T-helper 2 cell treated with Interferon-gamma antibody and Interleukin-4, amounts not matched to agents 100 ng/mL and 5 ng/mL, for 36 hours (primary cell): ENCODE results near the gene CLEC18B. TPM values are rescaled to one million over a fixed set of nuclear protein-coding genes. Genes with fewer than 3 reads are reported as not detected.
"Not testable (repeated sequence)": the region's sequence is repeated elsewhere in the genome, so short reads cannot be mapped to it uniquely, and the experiment has no call there.

Experiments used
- intact Hi-C: fragments of 100-400 bp; cut with micrococcal nuclease; formaldehyde crosslinking; loops from one replicate; pipeline ENCODE4 v1.15.1; 2023
- total RNA-seq: library from RNA; stranded (reverse); gene quantifications from 2 replicates; pipeline ENCODE4 v1.2.3, GENCODE V29; 2022

CLEC18B gene
- 0.57 and 1.5 TPM in 2 replicates for total RNA-seq

- intact Hi-C loops: not testable (repeated sequence)
These were observed at the start of gene CLEC18B for GRCh38 chr16:74420612-74421481. Gene CLEC18B (minus strand): TSS chr16:74421478. CDS start chr16:74421270, 208 bp downstream.

- intact Hi-C loops: loop anchor here (10.0 kb wide), 1 partner anchor 135 kb away; the partner anchor contains the start of gene GLG1
These were observed 48.7 kb upstream of the CLEC18B start for GRCh38 chr16:74469946-74470478.

GRCh38 chr16:74468807-74469525 lies 47.7 kb upstream of the CLEC18B start:
- intact Hi-C loops: loop anchor here (10.0 kb wide), 1 partner anchor 136 kb away; the partner anchor contains the start of gene GLG1

DNA sequence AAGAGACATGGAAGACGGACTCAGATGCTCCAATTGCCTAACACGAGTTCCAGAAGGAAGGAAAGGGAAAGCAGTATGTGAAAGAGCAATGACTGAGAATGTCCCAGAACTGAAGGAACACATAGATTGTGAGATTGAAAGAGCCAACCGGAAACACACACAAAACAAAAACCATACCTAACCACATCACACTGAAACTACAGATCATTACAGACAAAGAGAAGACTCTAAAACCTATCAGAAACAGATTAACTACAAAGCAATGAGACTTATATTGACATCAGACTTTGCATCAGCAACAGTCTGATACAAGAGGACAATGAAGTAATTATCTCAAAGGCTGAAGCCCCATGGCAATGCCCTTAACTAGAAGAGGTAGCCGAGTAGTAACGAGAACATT lies 45.6 kb upstream of the CLEC18B start:
- intact Hi-C loops: loop anchor here (10.0 kb wide), 1 partner anchor 138 kb away; the partner anchor contains the start of gene GLG1

GRCh38 chr16:74465851-74466685 lies 44.8 kb upstream of the CLEC18B start:
- intact Hi-C loops: loop anchor here (10.0 kb wide), 1 partner anchor 139 kb away; the partner anchor contains the start of gene GLG1

- intact Hi-C loops: loop anchor here (10.0 kb wide), 1 partner anchor 140 kb away; the partner anchor contains the start of gene GLG1
These were observed 44.0 kb upstream of the CLEC18B start for GRCh38 chr16:74465281-74465680.

DNA sequence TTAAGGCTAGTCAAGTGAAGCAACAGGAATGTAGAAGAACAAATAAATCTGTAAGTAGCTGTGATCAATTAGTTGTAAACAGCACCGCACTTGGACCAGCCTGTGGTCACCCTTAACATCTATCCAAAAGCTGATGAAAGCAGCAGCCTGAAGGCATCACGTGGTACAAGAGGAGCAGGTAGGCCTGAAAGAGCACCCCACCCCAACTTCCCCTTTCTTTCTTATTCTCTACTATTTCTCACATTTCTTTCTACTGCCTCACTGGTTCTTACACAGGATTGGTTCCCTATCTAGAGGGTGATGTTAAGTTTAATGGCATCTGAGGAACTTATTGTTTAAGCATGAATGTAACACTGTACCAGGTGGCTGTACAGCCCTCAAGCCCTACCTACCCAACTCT lies 42.6 kb upstream of the CLEC18B start:
- intact Hi-C loops: loop anchor here (10.0 kb wide), 1 partner anchor 141 kb away; the partner anchor contains the start of gene GLG1

DNA sequence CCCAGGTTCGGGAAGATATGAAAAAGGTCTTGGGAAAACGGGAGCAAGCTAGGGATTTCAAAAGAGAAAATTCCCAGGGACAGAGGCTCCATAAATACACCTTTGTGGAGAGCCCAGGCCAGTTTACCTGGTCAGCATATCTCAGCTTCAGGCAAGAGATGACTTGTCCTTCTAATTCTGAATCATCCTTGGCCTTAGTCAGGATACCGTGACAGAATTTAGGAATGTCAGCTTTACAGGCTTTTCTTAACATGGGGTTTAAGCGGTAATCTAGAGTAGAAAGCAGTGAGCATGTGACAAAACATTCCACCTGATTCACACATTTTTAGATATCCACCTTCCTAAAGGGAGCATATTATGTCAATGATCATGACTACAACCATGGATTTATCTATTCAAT lies 41.1 kb upstream of the CLEC18B start:
- intact Hi-C loops: loop anchor here (10.0 kb wide), 1 partner anchor 142 kb away; the partner anchor contains the start of gene GLG1

DNA sequence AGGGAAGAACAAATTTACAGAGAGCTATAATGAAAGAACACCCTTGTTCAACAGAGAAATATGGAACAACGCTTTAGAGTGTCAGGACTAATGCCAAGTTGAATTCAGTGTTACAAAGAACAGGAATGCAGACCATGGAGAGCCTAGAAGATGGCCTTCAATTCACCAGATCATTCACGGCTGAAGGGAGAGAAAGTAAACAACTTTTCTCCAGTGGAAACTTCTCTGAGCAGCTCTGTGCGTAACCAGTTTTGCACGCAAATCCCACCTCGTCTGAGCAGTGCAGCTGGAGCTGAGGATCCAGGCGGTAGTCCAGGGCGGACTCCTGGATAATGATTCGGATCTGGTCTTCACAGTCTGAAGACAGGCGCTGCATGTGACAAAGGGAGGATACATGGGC lies 40.5 kb upstream of the CLEC18B start:
- intact Hi-C loops: loop anchor here (10.0 kb wide), 1 partner anchor 143 kb away; the partner anchor contains the start of gene GLG1

DNA sequence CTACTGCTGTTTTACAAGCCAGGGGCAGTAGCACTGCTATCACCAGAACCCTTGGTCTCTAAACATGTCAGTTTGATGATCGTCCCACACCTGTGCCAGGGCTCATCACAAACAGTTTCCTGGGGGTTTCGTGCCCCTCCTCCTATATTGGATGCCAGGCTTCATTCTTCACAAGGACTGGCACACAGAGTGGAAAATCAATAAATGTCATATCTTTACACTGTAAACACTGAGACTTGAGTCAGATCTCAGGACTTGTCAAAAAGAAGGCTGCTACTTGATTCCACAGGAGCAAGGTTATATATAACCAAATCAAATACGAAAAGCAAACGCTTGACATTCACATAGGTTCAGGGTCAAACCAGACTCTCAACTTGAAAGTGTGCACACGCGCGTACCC lies 39.3 kb upstream of the CLEC18B start:
- intact Hi-C loops: loop anchor here (10.0 kb wide), 1 partner anchor 144 kb away; the partner anchor contains the start of gene GLG1

DNA sequence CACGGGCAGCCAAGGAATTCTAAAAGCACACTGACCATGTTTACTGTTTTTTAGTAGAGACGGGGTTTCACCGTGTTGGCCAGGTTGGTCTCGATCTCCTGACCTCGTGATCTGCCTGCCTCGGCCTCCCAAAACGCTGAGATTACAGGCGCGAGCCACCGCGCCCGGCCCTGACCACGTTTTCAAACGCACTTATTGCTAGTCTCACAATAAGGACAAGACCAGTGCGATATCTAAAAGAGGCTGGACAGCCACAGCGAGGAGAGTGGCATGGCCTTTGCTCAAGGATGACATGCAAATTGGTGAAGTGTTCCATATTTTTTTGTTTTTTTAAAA lies 35.0 kb upstream of the CLEC18B start:
- intact Hi-C loops: no loop called here

DNA sequence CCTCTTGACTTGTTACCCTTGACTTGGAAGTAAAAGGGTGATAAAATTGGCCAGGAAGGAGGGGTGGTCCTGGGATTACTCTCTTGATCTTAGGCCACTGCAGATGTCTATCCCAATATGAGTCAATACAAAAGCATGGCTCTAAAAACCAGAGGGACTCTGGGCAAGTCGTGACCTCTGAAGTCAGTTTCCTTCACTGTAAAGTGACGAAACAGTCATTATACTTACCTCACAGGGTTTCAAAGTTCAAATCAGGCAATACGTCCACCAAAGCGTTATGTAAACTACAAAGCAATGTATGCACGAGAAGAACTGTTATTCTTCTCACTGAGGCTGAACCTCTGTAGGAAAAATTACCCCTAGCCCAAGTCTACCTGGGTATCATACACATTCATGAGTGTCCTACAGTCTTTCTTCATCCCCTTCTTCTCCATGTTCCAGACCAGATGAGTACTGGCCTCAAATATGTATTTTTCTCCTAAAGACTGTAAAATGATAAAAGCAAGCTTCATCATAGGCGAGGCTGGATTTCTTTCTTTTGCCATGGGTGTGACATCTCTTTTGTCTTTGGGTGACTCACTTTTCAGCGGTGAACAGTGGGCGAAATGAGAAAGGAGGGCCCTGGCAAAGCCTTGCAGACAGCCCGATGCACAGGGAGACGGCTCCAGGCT lies 34.5 kb upstream of the CLEC18B start:
- intact Hi-C loops: no loop called here

DNA sequence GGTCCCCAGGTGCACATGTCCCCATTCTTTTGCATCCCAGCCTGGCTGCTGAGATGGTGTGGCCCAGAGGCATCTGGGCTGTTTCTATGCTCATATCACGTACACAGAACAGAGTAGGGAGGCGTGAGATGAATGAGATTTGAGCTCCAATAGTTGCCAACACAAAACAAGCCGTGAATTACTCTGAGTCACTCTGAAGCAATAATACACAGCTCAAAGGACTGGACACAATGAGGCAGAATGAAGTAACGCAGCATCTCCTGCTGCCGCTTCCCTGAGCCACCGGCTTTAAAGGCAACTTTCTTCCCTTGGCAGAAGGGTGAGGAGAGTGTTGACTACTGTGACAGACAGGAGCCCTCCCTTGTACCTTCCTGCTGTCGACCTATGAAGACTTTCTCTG lies 33.9 kb upstream of the CLEC18B start:
- intact Hi-C loops: no loop called here

DNA sequence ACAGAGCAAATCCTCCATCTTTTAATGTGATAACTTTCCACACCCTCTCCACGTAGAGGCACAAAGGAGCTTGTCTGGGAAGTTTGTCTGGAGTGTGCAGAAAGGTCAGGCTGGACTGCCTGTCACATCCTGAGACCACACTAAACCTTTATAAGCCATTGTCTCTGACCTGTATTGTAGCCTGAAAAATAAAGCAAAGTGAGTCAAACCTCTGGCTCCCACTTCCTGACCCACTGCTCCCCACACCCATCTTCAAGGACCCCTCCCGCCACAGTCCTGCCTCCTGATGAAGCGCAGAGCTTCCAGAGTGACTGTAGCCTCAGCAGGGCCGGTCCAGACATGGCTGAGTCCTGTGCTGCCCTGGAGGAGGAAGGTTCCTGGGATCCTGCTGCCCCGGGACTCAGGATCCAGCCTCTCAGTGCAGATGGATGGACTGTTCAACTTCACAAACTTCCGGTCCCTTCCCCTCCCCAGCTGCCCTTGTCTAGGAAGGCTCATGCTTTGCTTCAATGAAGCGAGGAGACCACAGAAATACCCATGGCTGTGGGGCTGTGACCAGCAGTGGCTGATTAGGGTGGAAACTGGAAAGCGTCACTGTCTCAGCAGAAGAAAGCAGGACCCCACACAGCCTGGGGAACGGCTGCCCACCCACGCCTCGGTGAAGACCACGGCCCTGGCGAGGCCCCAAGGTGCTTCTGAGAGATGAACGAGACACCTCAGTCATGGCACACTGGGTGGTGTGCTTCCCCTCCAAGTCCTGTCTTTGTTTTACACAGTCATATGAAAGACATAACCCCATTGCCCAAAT lies 30.9 kb upstream of the CLEC18B start:
- intact Hi-C loops: no loop called here

DNA sequence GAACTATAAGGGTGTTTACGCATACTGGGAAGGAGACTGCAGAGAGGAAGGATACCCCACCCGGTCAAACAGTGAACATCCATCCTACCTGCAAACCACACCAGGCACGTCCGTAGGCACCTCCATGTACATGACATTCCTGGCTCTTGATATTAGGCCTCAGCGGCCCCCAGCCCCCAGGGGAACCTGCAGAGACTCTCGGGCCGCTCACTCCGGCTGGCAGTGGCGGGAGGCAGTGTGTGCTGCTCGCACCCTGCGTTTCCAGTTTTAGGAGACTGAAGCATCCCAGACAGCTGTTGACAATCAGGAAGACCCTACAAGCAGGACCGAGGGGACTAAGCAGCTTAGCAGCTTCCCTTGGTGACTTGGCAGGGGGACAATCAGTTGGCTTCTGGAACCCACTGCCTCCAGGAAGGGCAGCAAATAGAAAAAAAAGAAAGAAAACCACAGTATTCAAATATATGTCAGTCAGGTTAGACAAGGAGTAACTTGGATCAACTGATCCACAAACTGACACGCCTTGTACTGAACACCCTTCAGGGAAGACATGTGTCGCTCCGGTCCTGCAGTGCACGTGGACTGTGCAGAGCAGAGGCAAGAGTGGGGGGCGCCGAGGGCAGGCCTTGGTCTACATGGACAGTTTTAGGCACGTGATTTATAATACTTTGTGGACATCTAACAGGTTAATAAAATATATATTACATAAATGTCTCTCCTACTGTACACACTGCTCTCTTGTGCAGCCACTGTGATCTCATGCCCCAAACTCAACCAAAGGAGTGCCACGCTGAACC lies 29.9 kb upstream of the CLEC18B start:
- intact Hi-C loops: no loop called here

GRCh38 chr16:74450236-74450635 lies 29.0 kb upstream of the CLEC18B start:
- intact Hi-C loops: no loop called here

- intact Hi-C loops: no loop called here
These were observed 28.2 kb upstream of the CLEC18B start for GRCh38 chr16:74449470-74449869.

DNA sequence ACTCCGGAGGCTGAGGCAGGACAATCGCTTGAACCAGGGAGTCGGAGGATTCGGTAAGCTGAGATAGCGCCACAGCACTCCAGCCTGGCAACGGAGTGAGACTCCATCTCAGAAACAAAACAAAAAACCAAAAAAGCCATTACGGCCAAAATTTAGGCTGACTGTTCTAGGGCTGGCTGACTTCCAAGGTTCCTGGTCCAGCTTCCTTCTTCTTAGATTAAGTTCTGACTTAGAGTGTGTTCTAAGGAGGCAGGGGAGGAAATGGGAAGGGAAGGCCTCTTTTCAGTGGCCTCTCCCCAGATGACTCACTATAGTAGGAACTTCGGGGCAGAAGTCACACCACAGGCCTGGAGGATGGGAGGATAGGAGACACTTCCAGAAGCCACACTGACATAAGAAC lies 27.7 kb upstream of the CLEC18B start:
- intact Hi-C loops: no loop called here
